Mesenchymal stem cell (in vitro differentiated cells and primary cell): ENCODE results near the gene ABHD5.

Experiments
- DNase-seq: peaks from one replicate; pipeline ENCODE4 v3.0.0-alpha.2; 2013
- H2AFZ ChIP-seq: one replicate; pipeline ENCODE4 v1.6.1; 2013; ENCODE audit warnings: low read depth, mild to moderate bottlenecking, control low read depth, inconsistent platforms, low read length, moderate library complexity
- H2AK5ac ChIP-seq: 2 replicates; pipeline ENCODE4 v1.6.1; 2013; ENCODE audit warnings: low read length, moderate library complexity, mild to moderate bottlenecking, inconsistent platforms; ENCODE audit not compliant: severe bottlenecking
- H2BK120ac ChIP-seq: one replicate; pipeline ENCODE4 v1.6.1; 2013; ENCODE audit warnings: low read depth, mild to moderate bottlenecking, inconsistent platforms, low read length, moderate library complexity
- H2BK12ac ChIP-seq, 2 experiments: one replicate each; pipeline ENCODE4 v1.6.1; 2013; ENCODE audit warnings: inconsistent platforms in 2 of 2, low read length in 2 of 2, mild to moderate bottlenecking in 2 of 2, moderate library complexity in 2 of 2, control low read depth in 1 of 2
- H2BK15ac ChIP-seq: one replicate; pipeline ENCODE4 v1.6.1; 2013; ENCODE audit warnings: mild to moderate bottlenecking, low read depth, inconsistent platforms; ENCODE audit not compliant: poor library complexity, severe bottlenecking
- H2BK5ac ChIP-seq: 2 replicates; pipeline ENCODE4 v1.6.1; 2013; ENCODE audit warnings: low read depth, mild to moderate bottlenecking, low read length, control low read depth, inconsistent platforms; ENCODE audit not compliant: poor library complexity, severe bottlenecking
- H3K14ac ChIP-seq, 2 experiments: one replicate each; pipeline ENCODE4 v1.6.1; 2013; ENCODE audit warnings: inconsistent platforms in 2 of 2, low read length in 2 of 2, control low read depth in 1 of 2, mild to moderate bottlenecking in 1 of 2, moderate library complexity in 1 of 2
- H3K18ac ChIP-seq, 2 experiments: one replicate each; pipeline ENCODE4 v1.6.1; 2013; ENCODE audit warnings: inconsistent platforms in 2 of 2, low read length in 2 of 2, control low read depth in 1 of 2, low read depth in 1 of 2, mild to moderate bottlenecking in 1 of 2
- H3K23ac ChIP-seq, 2 experiments: one replicate each; pipeline ENCODE4 v1.6.1; 2013; ENCODE audit warnings: inconsistent platforms in 2 of 2, low read length in 2 of 2, mild to moderate bottlenecking in 2 of 2, moderate library complexity in 2 of 2, control low read depth in 1 of 2
- H3K27ac ChIP-seq: 2 replicates; pipeline ENCODE4 v1.5.1; 2013; ENCODE audit warnings: mild to moderate bottlenecking, moderate library complexity, low read length, control low read depth, inconsistent platforms; ENCODE audit not compliant: poor library complexity, severe bottlenecking
- H3K27me3 ChIP-seq, 2 experiments: 2 replicates each; pipeline versions ENCODE4 v1.6.1 to v1.7.0; 2013; ENCODE audit warnings: low read length in 2 of 2, mild to moderate bottlenecking in 2 of 2, moderate library complexity in 2 of 2, control low read depth in 1 of 2, inconsistent platforms in 1 of 2; ENCODE audit not compliant: control insufficient read depth in 1 of 2, insufficient read depth in 1 of 2
- H3K36me3 ChIP-seq, 2 experiments: 2 replicates each; pipeline versions ENCODE4 v1.6.1 to v1.7.0; 2013; ENCODE audit warnings: low read length in 2 of 2, control low read depth in 1 of 2, inconsistent platforms in 1 of 2, low read depth in 1 of 2, mild to moderate bottlenecking in 1 of 2; ENCODE audit not compliant: insufficient read depth in 2 of 2, control insufficient read depth in 1 of 2
- H3K4ac ChIP-seq, 2 experiments: one replicate each; pipeline ENCODE4 v1.6.1; 2013; ENCODE audit warnings: inconsistent platforms in 2 of 2, low read length in 2 of 2, mild to moderate bottlenecking in 2 of 2, moderate library complexity in 2 of 2, control low read depth in 1 of 2, low read depth in 1 of 2
- H3K4me1 ChIP-seq: 2 replicates; pipeline ENCODE4 v1.6.1; 2013; ENCODE audit warnings: low read depth, low read length, control low read depth; ENCODE audit not compliant: control insufficient read depth, insufficient read depth
- H3K4me2 ChIP-seq: 2 replicates; pipeline ENCODE4 v1.6.1; 2013; ENCODE audit warnings: low read length, mild to moderate bottlenecking, inconsistent platforms; ENCODE audit not compliant: poor library complexity, severe bottlenecking
- H3K4me3 ChIP-seq, 2 experiments: 2 replicates each; pipeline versions ENCODE4 v1.5.1 to v1.7.0; 2013; ENCODE audit warnings: low read length in 2 of 2, mild to moderate bottlenecking in 2 of 2, control low read depth in 1 of 2, low read depth in 1 of 2; ENCODE audit not compliant: insufficient read depth in 1 of 2
- H3K79me1 ChIP-seq: replicated peaks from 2 replicates; pipeline ENCODE4 v1.6.1; 2013; ENCODE audit warnings: mild to moderate bottlenecking, control low read depth, low read length, inconsistent platforms; ENCODE audit not compliant: poor library complexity, severe bottlenecking
- H3K9ac ChIP-seq: 2 replicates; pipeline ENCODE4 v1.7.0; 2013; ENCODE audit warnings: mild to moderate bottlenecking, low read length, moderate library complexity
- H3K9me3 ChIP-seq: 2 replicates; pipeline ENCODE4 v1.7.0; 2013; ENCODE audit warnings: mild to moderate bottlenecking, low read length; ENCODE audit not compliant: control insufficient read depth
- H4K8ac ChIP-seq: one replicate; pipeline ENCODE4 v1.6.1; 2013; ENCODE audit warnings: inconsistent platforms, mild to moderate bottlenecking, low read length, moderate library complexity
- H4K91ac ChIP-seq: one replicate; pipeline ENCODE4 v1.6.1; 2013; ENCODE audit warnings: mild to moderate bottlenecking, low read length, inconsistent platforms
- WGBS: methylation state at CpG from one replicate; pipeline ENCODE4 v1.1.7; 2013; ENCODE audit warnings: mixed read lengths; 5-methylcytosine and 5-hydroxymethylcytosine counted together

The ABHD5 gene

DNA sequence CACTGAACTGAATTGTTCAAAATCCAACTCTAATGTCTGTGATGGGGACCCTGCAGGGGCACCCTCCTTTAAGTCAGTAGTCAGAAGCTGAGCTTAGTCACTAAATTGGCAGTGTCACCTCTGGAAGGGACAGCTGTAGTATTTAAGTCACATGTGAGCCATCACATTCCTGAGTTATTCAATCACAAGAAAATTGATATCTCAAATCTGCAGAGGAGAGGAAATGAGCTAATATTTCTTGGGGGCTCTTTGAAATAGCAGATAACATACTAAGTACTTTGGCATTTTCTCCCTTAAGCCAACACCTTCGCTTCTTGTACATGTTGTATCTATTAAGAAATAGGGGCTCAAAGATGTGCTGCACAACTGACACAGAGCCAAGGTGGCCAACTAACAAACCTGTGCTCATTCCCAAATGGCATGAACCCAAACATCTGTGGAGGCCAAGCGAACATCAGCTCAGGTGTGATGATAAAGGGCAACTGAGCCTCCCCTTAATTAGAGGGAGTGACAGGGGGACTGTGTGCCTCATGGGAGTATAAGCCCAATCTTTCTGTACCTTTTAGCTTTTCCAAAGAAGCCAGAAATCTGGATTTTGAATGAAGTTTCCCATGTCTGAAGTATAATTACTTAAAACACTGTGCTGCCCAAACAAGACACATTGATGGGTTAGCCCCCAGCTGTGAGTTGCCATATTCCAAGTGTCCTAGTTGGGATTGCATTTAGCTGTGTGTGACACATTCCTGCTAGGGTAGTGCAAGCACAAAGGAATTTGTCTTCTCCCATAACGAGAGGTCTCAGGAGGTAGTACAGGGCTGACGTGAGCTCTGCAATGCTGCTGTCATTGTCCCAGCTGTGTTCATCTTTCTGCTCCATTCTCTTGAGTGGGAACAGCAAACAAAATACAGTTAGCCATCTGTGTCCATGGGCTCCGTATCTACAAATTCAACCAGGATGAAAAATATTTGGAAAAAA is 63.3 kb downstream of the ABHD5 start:
- Histone ChIP-seq H2AK5ac (no peak overlapping the region), H3K9me3 (no peaks in the 10 kb centered on the region)
- 27% methylated on average over 4 of the region's 5 CpGs for WGBS

GRCh38 chr3:43755516-43756200 is 64.9 kb downstream of the ABHD5 start:
- Histone ChIP-seq H3K4me1 (peaks cover 17% of the 10 kb centered on the region), H4K91ac (no peak overlapping the region), H2BK5ac (no peak overlapping the region), H3K18ac (no peak overlapping the region), H3K27ac (no peak overlapping the region), H3K36me3 (no peaks in the 10 kb centered on the region), H3K79me1 (no peaks in the 10 kb centered on the region), H3K9ac (no peak overlapping the region), H3K4me3 (no peak overlapping the region), H3K23ac (no peak overlapping the region), H3K27me3 (no peaks in the 10 kb centered on the region), H3K14ac (no peak overlapping the region), H4K8ac (no peak overlapping the region), H2BK15ac (no peak overlapping the region), H2BK12ac (no peak overlapping the region), H2BK120ac (no peak overlapping the region), H3K4ac (no peak overlapping the region), H3K9me3 (no peaks in the 10 kb centered on the region), H3K4me2 (no peak overlapping the region), H2AFZ (no peak overlapping the region), H2AK5ac (no peak overlapping the region)
- DNase-seq, result no peak
- 84% methylated on average over 7 of the region's 8 CpGs for WGBS

More for the DNA sequence above, 63.3 kb downstream of the ABHD5 start:
- Histone ChIP-seq H2BK120ac (no peak overlapping the region), H3K36me3 (no peaks in the 10 kb centered on the region), H3K18ac (no peak overlapping the region), H2AFZ (no peak overlapping the region), H3K4me1 (peaks cover 9% of the 10 kb centered on the region), H4K91ac (no peak overlapping the region), H3K27ac (peak overlapping the region; percentile 51), H3K4ac (no peak overlapping the region), H3K27me3 (no peaks in the 10 kb centered on the region), H3K9ac (no peak overlapping the region), H3K14ac (no peak overlapping the region), H3K4me3 (no peak overlapping the region), H3K79me1 (no peaks in the 10 kb centered on the region), H4K8ac (no peak overlapping the region), H3K23ac (no peak overlapping the region), H2BK12ac (no peak overlapping the region), H2BK5ac (no peak overlapping the region), H3K4me2 (no peak overlapping the region), H2BK15ac (no peak overlapping the region)
- DNase-seq, result peak; percentile 22

- Histone ChIP-seq H3K4me2 (no peak overlapping the region), H2BK15ac (no peak overlapping the region), H3K36me3 (no peaks in the 10 kb centered on the region), H3K4me1 (peaks cover 17% of the 10 kb centered on the region), H3K4me3 (no peak overlapping the region), H3K9ac (no peak overlapping the region), H3K4ac (no peak overlapping the region), H2AFZ (no peak overlapping the region), H3K79me1 (no peaks in the 10 kb centered on the region), H4K8ac (no peak overlapping the region), H3K9me3 (no peaks in the 10 kb centered on the region), H3K23ac (no peak overlapping the region), H3K27me3 (no peaks in the 10 kb centered on the region), H2BK12ac (no peak overlapping the region), H2AK5ac (peak overlapping the region; percentile 34), H3K14ac (no peak overlapping the region), H2BK5ac (no peak overlapping the region), H4K91ac (no peak overlapping the region), H2BK120ac (no peak overlapping the region), H3K18ac (no peak overlapping the region), H3K27ac (no peak overlapping the region)
- DNase-seq, result no peak
- 72% methylated on average over 2 of the region's 2 CpGs for whole genome bisulfite sequencing
Observed at GRCh38 chr3:43757666-43758321, 67.1 kb downstream of the ABHD5 start.
